ENCODE measurements around the gene SIX2. TPM values are rescaled to one million over a fixed set of nuclear protein-coding genes. Genes with fewer than 3 reads are reported as not detected.
"Not testable (repeated sequence)": the region's sequence is repeated elsewhere in the genome, so short reads cannot be mapped to it uniquely, and the experiment has no call there.

The SIX2 gene
- total and polyA plus RNA-seq, 2 donors (not counting 3 experiments of a cell fraction or from before 2014, with no cell fraction given): 0.24 to 0.54 TPM

DNA sequence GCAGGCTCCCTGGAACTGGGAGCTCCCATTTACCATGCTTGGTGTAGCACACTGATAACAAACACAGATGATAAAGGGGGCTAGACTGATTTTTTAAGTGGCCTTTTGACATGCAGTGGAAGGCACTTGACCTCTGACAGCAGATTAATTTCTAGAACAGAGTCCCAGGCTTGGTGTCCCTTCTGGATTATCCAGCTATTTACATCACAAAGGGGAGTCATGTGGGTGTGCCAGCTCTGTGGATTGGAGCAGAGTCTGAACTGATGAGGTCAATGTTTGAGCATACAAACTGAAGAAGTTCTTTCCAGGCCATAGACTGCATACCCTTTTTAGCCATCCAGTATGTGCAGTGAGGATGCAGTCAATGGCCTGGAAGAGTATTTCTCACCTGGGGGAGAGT lies 31.5 kb upstream of the SIX2 start:
- H3K36me3 ChIP-seq (ENCODE audit: control insufficient read depth in 2 of 2, extremely low read depth in 1 of 2, insufficient read depth in 2 of 2, low read length in 2 of 2): no peaks in the 10 kb centered on the region
- FAIRE-seq (no peak), DNase-seq (ENCODE audit: low read depth, low spot score) (no peak)
- no TSS peak for BruUV-seq (replicated peaks)
- H3K9me1 ChIP-seq (replicated peaks; ENCODE audit: control insufficient read depth, extremely low read depth, insufficient read depth, low read length): no peaks in the 10 kb centered on the region
- no peak overlapping the region for H3K9ac ChIP-seq (replicated peaks; ENCODE audit: extremely low read depth, insufficient read depth, low read length)
- ChIA-PET CTCF (interaction anchor here (0.7 to 1.8 kb wide), 2 partner anchors 10 to 12 kb away, joined by 3 to 5 read pairs; no protein-coding TSS in a partner anchor), POLR2A (no interaction called here)
- H3K9me3 ChIP-seq (replicated peaks; ENCODE audit: control insufficient read depth, insufficient read depth, low read length): no peaks in the 10 kb centered on the region
- H3K27me3 ChIP-seq (ENCODE audit: control insufficient read depth in 2 of 2, insufficient read depth in 2 of 2, low read length in 2 of 2): peaks cover 15 to 27% of the 10 kb centered on the region in 2 experiments
- dilution Hi-C loops (cut with MboI; ENCODE audit: extremely low pct_ligation_motif_present, low sequenced_read_pairs) (no loop called here), intact Hi-C loops (cut with micrococcal nuclease) (no loop called here)
- no peak overlapping the region for H3K27ac ChIP-seq (ENCODE audit: insufficient read depth, low read depth, low read length)
- TF ChIP-seq EZH2 (IDR thresholded peaks at IDR 0.05; ENCODE audit: borderline replicate concordance, low read depth, low read length, severe bottlenecking) (no peak), GATA2 (IDR thresholded peaks at IDR 0.05; ENCODE audit: insufficient read depth, insufficient read length, low read depth, low read length) (no peak), JUN (IDR thresholded peaks at IDR 0.05; ENCODE audit: borderline replicate concordance, insufficient read depth, insufficient read length, low read depth) (no peak), FOS (IDR thresholded peaks at IDR 0.05; ENCODE audit: borderline replicate concordance, insufficient read depth, low read length) (no peak), POLR2AphosphoS5 (IDR thresholded peaks at IDR 0.05; ENCODE audit: insufficient read depth, low read depth, low read length) (no peak), POLR2A (IDR thresholded peaks at IDR 0.05; ENCODE audit: low read depth, low read length) (no peak), MYC (IDR thresholded peaks at IDR 0.05; ENCODE audit: low read depth, low read length) (no peak)
- TF ChIP-seq, protein P1, sequence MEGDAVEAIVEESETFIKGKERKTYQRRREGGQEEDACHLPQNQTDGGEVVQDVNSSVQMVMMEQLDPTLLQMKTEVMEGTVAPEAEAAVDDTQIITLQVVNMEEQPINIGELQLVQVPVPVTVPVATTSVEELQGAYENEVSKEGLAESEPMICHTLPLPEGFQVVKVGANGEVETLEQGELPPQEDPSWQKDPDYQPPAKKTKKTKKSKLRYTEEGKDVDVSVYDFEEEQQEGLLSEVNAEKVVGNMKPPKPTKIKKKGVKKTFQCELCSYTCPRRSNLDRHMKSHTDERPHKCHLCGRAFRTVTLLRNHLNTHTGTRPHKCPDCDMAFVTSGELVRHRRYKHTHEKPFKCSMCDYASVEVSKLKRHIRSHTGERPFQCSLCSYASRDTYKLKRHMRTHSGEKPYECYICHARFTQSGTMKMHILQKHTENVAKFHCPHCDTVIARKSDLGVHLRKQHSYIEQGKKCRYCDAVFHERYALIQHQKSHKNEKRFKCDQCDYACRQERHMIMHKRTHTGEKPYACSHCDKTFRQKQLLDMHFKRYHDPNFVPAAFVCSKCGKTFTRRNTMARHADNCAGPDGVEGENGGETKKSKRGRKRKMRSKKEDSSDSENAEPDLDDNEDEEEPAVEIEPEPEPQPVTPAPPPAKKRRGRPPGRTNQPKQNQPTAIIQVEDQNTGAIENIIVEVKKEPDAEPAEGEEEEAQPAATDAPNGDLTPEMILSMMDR (IDR thresholded peaks at IDR 0.05; ENCODE audit: extremely low read depth in 1 of 2, insufficient read depth in 1 of 2, low read depth in 1 of 2, low read length in 2 of 2): no peak
- TF ChIP-seq, protein P2, sequence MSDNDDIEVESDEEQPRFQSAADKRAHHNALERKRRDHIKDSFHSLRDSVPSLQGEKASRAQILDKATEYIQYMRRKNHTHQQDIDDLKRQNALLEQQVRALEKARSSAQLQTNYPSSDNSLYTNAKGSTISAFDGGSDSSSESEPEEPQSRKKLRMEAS (IDR thresholded peaks at IDR 0.05; ENCODE audit: insufficient read depth, insufficient read length): no peak
- no peaks in the 10 kb centered on the region for H3K4me1 ChIP-seq (ENCODE audit: control insufficient read depth, extremely low read depth, insufficient read depth, low read length)
- no peak overlapping the region for H3K4me2 ChIP-seq (ENCODE audit: insufficient read depth, low read length)
- no peaks in the 10 kb centered on the region for H3K79me2 ChIP-seq (ENCODE audit: control insufficient read depth, insufficient read depth, low read length)
- H3K4me3 ChIP-seq (replicated peaks in 1 of 3; ENCODE audit: insufficient read depth in 1 of 3, low read depth in 1 of 3, low read length in 3 of 3): no peak overlapping the region
- no peak overlapping the region for H2AFZ ChIP-seq (ENCODE audit: low read depth, low read length)
- H4K20me1 ChIP-seq (replicated peaks; ENCODE audit: control insufficient read depth, extremely low read depth, insufficient read depth, low read length): no peaks in the 10 kb centered on the region

DNA sequence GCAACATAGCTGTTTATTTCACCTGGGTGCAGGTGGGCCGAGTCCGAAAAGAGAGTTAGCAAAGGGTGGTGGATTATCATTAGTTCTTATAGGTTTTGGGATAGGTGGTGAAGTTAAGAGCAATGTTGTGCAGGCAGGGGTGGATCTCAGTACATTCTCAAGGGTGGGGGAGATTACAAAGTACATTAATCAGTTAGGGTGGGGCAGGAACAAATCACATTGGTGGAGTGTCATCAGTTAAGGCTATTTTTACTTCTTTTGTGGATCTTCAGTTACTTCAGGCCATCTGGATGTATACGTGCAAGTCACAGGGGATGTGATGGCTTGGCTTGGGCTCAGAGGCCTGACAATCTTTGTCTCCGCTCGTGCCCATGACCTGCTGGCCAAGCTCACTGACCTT lies 30.6 kb upstream of the SIX2 start:
- H3K4me1 ChIP-seq (ENCODE audit: control insufficient read depth, extremely low read depth, insufficient read depth, low read length); H2AFZ ChIP-seq (ENCODE audit: low read depth, low read length); POLR2A ChIA-PET; H3K79me2 ChIP-seq (ENCODE audit: control insufficient read depth, insufficient read depth, low read length); H4K20me1 ChIP-seq (replicated peaks; ENCODE audit: control insufficient read depth, extremely low read depth, insufficient read depth, low read length); H3K9me3 ChIP-seq (replicated peaks; ENCODE audit: control insufficient read depth, insufficient read depth, low read length); intact Hi-C loops (cut with micrococcal nuclease); H3K27ac ChIP-seq (ENCODE audit: insufficient read depth, low read depth, low read length); H3K4me3 ChIP-seq (replicated peaks in 1 of 3; ENCODE audit: insufficient read depth in 1 of 3, low read depth in 1 of 3, low read length in 3 of 3); FAIRE-seq; DNase-seq (ENCODE audit: low read depth, low spot score); H3K9me1 ChIP-seq (replicated peaks; ENCODE audit: control insufficient read depth, extremely low read depth, insufficient read depth, low read length); H3K9ac ChIP-seq (replicated peaks; ENCODE audit: extremely low read depth, insufficient read depth, low read length); H3K4me2 ChIP-seq (ENCODE audit: insufficient read depth, low read length); BruUV-seq (replicated peaks); H3K36me3 ChIP-seq (ENCODE audit: control insufficient read depth in 2 of 2, extremely low read depth in 1 of 2, insufficient read depth in 2 of 2, low read length in 2 of 2); dilution Hi-C loops (cut with MboI; ENCODE audit: extremely low pct_ligation_motif_present, low sequenced_read_pairs): not testable (repeated sequence)
- peaks cover 15 to 23% of the 10 kb centered on the region in 2 experiments for H3K27me3 ChIP-seq (ENCODE audit: control insufficient read depth in 2 of 2, insufficient read depth in 2 of 2, low read length in 2 of 2)
- CTCF ChIA-PET: interaction anchor here (1.8 kb wide), 1 partner anchor 9 kb away, joined by 5 read pairs; no protein-coding TSS in a partner anchor

DNA sequence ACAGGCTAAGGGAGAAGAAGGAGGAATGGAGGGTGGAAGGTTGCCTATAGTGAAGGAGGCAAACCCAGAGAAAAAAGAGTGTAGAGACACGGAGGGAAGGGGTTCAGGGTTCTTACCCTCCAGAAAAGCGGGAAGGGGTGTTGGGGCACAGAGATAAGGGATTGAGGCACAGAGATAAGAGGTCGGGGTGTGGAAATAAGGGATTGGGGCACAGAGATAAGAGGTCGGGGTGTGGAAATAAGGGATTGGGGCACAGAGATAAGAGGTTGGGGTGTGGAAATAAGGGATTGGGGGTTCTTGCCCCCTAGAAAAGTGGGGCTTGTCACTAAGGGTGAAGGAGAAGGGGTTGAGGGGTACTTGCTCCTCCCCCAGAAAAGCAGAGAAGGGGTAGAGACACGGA lies 29.6 kb upstream of the SIX2 start:
- H3K27me3 ChIP-seq (ENCODE audit: control insufficient read depth in 2 of 2, insufficient read depth in 2 of 2, low read length in 2 of 2): peaks cover 7 to 14% of the 10 kb centered on the region in 2 experiments
- H3K36me3 ChIP-seq (ENCODE audit: control insufficient read depth in 2 of 2, extremely low read depth in 1 of 2, insufficient read depth in 2 of 2, low read length in 2 of 2); CTCF ChIA-PET; H3K4me2 ChIP-seq (ENCODE audit: insufficient read depth, low read length); H2AFZ ChIP-seq (ENCODE audit: low read depth, low read length); H3K9ac ChIP-seq (replicated peaks; ENCODE audit: extremely low read depth, insufficient read depth, low read length); FAIRE-seq; H3K79me2 ChIP-seq (ENCODE audit: control insufficient read depth, insufficient read depth, low read length); H3K9me1 ChIP-seq (replicated peaks; ENCODE audit: control insufficient read depth, extremely low read depth, insufficient read depth, low read length); BruUV-seq (replicated peaks); H3K9me3 ChIP-seq (replicated peaks; ENCODE audit: control insufficient read depth, insufficient read depth, low read length); H4K20me1 ChIP-seq (replicated peaks; ENCODE audit: control insufficient read depth, extremely low read depth, insufficient read depth, low read length); intact Hi-C loops (cut with micrococcal nuclease); H3K4me1 ChIP-seq (ENCODE audit: control insufficient read depth, extremely low read depth, insufficient read depth, low read length); H3K4me3 ChIP-seq (replicated peaks in 1 of 3; ENCODE audit: insufficient read depth in 1 of 3, low read depth in 1 of 3, low read length in 3 of 3); POLR2A ChIA-PET; H3K27ac ChIP-seq (ENCODE audit: insufficient read depth, low read depth, low read length); dilution Hi-C loops (cut with MboI; ENCODE audit: extremely low pct_ligation_motif_present, low sequenced_read_pairs); DNase-seq (ENCODE audit: low read depth, low spot score): not testable (repeated sequence)

Data from endothelial cell of umbilical vein (primary cell).